CD14-positive monocyte (primary cell): ENCODE data around the gene CDT1. TPM values are rescaled to one million over a fixed set of nuclear protein-coding genes. Genes with fewer than 3 reads are reported as not detected.

Experiments
- DNase-seq, 3 donors: peaks; one replicate each; pipeline ENCODE4 v3.0.0-alpha.2; 2011 to 2022
- H2AFZ ChIP-seq: 2 replicates; pipeline ENCODE4 v1.6.0; 2012; ENCODE audit warnings: mild to moderate bottlenecking, low read depth, low read length, inconsistent platforms; ENCODE audit not compliant: insufficient read depth, poor library complexity, severe bottlenecking
- H3K27ac ChIP-seq, 2 donors: 1 replicate in 1 of 2; 2 replicates in 1 of 2; pipeline ENCODE4 v1.5.1; 2012 to 2013; ENCODE audit warnings: low read length in 2 of 2, control low read depth in 1 of 2, inconsistent platforms in 1 of 2, low read depth in 1 of 2, mild to moderate bottlenecking in 1 of 2
- H3K27me3 ChIP-seq, 2 donors: one replicate each; pipeline versions ENCODE4 v1.6.0 to v1.6.1; 2011 to 2013; ENCODE audit warnings: low read length in 2 of 2; ENCODE audit not compliant: control insufficient read depth in 2 of 2, insufficient read depth in 2 of 2
- H3K36me3 ChIP-seq, 2 donors: replicated peaks in 1 of 2; 1 replicate in 1 of 2; 2 replicates in 1 of 2; pipeline versions ENCODE4 v1.5.1 to v1.6.1; 2012 to 2013; ENCODE audit warnings: low read length in 2 of 2, control low read depth in 1 of 2, inconsistent platforms in 1 of 2, mild to moderate bottlenecking in 1 of 2; ENCODE audit not compliant: insufficient read depth in 2 of 2, control insufficient read depth in 1 of 2
- H3K4me1 ChIP-seq, 2 donors: 1 replicate in 1 of 2; 2 replicates in 1 of 2; pipeline versions ENCODE4 v1.5.1 to v1.6.1; 2012 to 2013; ENCODE audit warnings: low read length in 2 of 2, control low read depth in 1 of 2, inconsistent platforms in 1 of 2, mild to moderate bottlenecking in 1 of 2, moderate library complexity in 1 of 2; ENCODE audit not compliant: insufficient read depth in 2 of 2, control insufficient read depth in 1 of 2
- H3K4me2 ChIP-seq: replicated peaks from 2 replicates; pipeline ENCODE3; 2012; ENCODE audit warnings: low read length, moderate library complexity, mild to moderate bottlenecking; ENCODE audit not compliant: poor library complexity, severe bottlenecking; ENCODE audit errors: extremely low read depth
- H3K4me3 ChIP-seq, 3 experiments: fragments of 200-600 bp in 1 of 3; sonication (generic) in 1 of 3; replicated peaks in 1 of 3; 1 replicate in 2 of 3; 2 replicates in 1 of 3; pipeline ENCODE4 v1.5.1; 2011 to 2013; ENCODE audit warnings: low read length in 3 of 3, mild to moderate bottlenecking in 3 of 3, control low read depth in 2 of 3, low read depth in 2 of 3, inconsistent platforms in 1 of 3, moderate library complexity in 1 of 3
- H3K79me2 ChIP-seq: 2 replicates; pipeline ENCODE4 v1.6.0; 2012; ENCODE audit warnings: mild to moderate bottlenecking, control low read depth, inconsistent platforms, low read length, moderate library complexity; ENCODE audit not compliant: insufficient read depth
- H3K9ac ChIP-seq: 2 replicates; pipeline ENCODE4 v1.6.0; 2017; ENCODE audit warnings: low read length, mild to moderate bottlenecking; ENCODE audit not compliant: insufficient read depth, poor library complexity, severe bottlenecking
- H3K9me3 ChIP-seq, 2 donors: replicated peaks in 1 of 2; 1 replicate in 1 of 2; 2 replicates in 1 of 2; pipeline versions ENCODE4 v1.5.1 to v1.6.1; 2012 to 2013; ENCODE audit warnings: low read length in 2 of 2, control low read depth in 1 of 2; ENCODE audit not compliant: control insufficient read depth in 1 of 2, insufficient read depth in 1 of 2
- H4K20me1 ChIP-seq: 2 replicates; pipeline ENCODE4 v1.6.0; 2012; ENCODE audit warnings: mild to moderate bottlenecking, low read length, control low read depth, moderate library complexity; ENCODE audit not compliant: insufficient read depth
- H3K27ac Mint-ChIP-seq, 7 donors: one replicate each; pipeline ENCODE4 v1.8.0; 2020; ENCODE audit warnings: mild to moderate bottlenecking in 7 of 7, mixed read lengths in 7 of 7, moderate library complexity in 6 of 7, inconsistent platforms in 2 of 7
- H3K27me3 Mint-ChIP-seq, 3 donors: one replicate each; pipeline ENCODE4 v1.8.0; 2021 to 2022; ENCODE audit warnings: low read depth in 3 of 3, mild to moderate bottlenecking in 3 of 3, mixed read lengths in 3 of 3, moderate library complexity in 3 of 3, inconsistent platforms in 1 of 3
- H3K36me3 Mint-ChIP-seq, 2 donors: one replicate each; pipeline ENCODE4 v1.8.0; 2020; ENCODE audit warnings: mixed read lengths in 2 of 2, inconsistent platforms in 1 of 2, mild to moderate bottlenecking in 1 of 2
- H3K4me1 Mint-ChIP-seq: one replicate; pipeline ENCODE4 v1.8.0; 2020; ENCODE audit warnings: mild to moderate bottlenecking, mixed read lengths
- H3K4me3 Mint-ChIP-seq, 2 donors: one replicate each; pipeline ENCODE4 v1.8.0; 2020; ENCODE audit warnings: mild to moderate bottlenecking in 2 of 2, mixed read lengths in 2 of 2, moderate library complexity in 1 of 2
- H3K9me3 Mint-ChIP-seq, 7 donors: one replicate each; pipeline ENCODE4 v1.8.0; 2020 to 2022; ENCODE audit warnings: mixed read lengths in 7 of 7, mild to moderate bottlenecking in 6 of 7, moderate library complexity in 6 of 7, inconsistent platforms in 2 of 7
- CTCF ChIP-seq: fragments of 200-600 bp; IDR thresholded peaks from one replicate; pipeline ENCODE4 v1.8.0; 2022; ENCODE audit warnings: antibody characterized with exemption, mild to moderate bottlenecking
- WGBS: methylation state at CpG from one replicate; pipeline ENCODE4 v1.1.5; 2013; ENCODE audit warnings: missing lambda C conversion rate; ENCODE audit not compliant: insufficient coverage; 5-methylcytosine and 5-hydroxymethylcytosine counted together
- intact Hi-C, 2 donors: fragments of 100-400 bp; cut with micrococcal nuclease; formaldehyde crosslinking; loops; one replicate each; pipeline versions ENCODE4 v1.15.0 to v1.15.1; 2023
- polyA plus RNA-seq, 3 donors: library from polyadenylated mRNA; depleted of rRNA in 1 of 3; unstranded in 2 of 3; stranded (reverse) in 1 of 3; fragments of 300-500 nt in 2 of 3; fragments of >200 nt in 1 of 3; fragmentation: Illumina TruSeq in 2 of 3; gene quantifications; 1 replicate in 2 of 3; 2 replicates in 1 of 3; pipeline ENCODE4 v1.2.3, GENCODE V29; 2012 to 2021

Gene CDT1
- polyA plus RNA-seq, 3 donors = 0.07 to 0.24 (median 0.16) TPM

- Mint-ChIP-seq H3K9me3 (peaks cover 0 to 3% (median 0%) of the 10 kb centered on the region in 7 donors), H3K27ac (no peak overlapping the region), H3K27me3 (peaks cover 0 to 2% (median 0%) of the 10 kb centered on the region in 3 donors), H3K4me3 (no peak overlapping the region), H3K4me1 (peaks cover 32% of the 10 kb centered on the region), H3K36me3 (peaks cover 19 to 30% of the 10 kb centered on the region in 2 donors)
- Histone ChIP-seq H3K27me3 (no peaks in the 10 kb centered on the region), H3K9me3 (no peaks in the 10 kb centered on the region), H3K36me3 (peaks cover 14 to 25% of the 10 kb centered on the region in 2 donors), H3K27ac (no peak overlapping the region), H3K79me2 (peaks cover 81% of the 10 kb centered on the region), H4K20me1 (peaks cover 40% of the 10 kb centered on the region), H3K4me1 (peaks cover 44 to 60% of the 10 kb centered on the region in 2 donors), H2AFZ (no peak overlapping the region), H3K4me2 (no peak overlapping the region), H3K9ac (no peak overlapping the region), H3K4me3 (no peak overlapping the region)
- DNase-seq = no peak
- no peak for TF ChIP-seq CTCF
- intact Hi-C loops = no loop called here
- WGBS = 94% methylated on average over 26 of the region's 27 CpGs
Observed at GRCh38 chr16:88806491-88807111, 3.0 kb downstream of the CDT1 start.

GRCh38 chr16:88807142-88807625 is 3.6 kb downstream of the CDT1 start:
- H3K4me1 ChIP-seq = peaks cover 41 to 60% of the 10 kb centered on the region in 2 donors
- H3K27me3 ChIP-seq = no peaks in the 10 kb centered on the region
- H3K79me2 ChIP-seq = peaks cover 80% of the 10 kb centered on the region
- intact Hi-C loops = no loop called here
- H3K4me1 Mint-ChIP-seq = peaks cover 29% of the 10 kb centered on the region
- no peak overlapping the region for H3K9ac ChIP-seq
- no peaks in the 10 kb centered on the region for H3K9me3 Mint-ChIP-seq
- 94% methylated on average over 24 of the region's 24 CpGs for WGBS
- TF ChIP-seq CTCF = no peak
- H3K4me3 Mint-ChIP-seq = no peak overlapping the region
- H3K4me2 ChIP-seq = no peak overlapping the region
- no peak overlapping the region for H3K4me3 ChIP-seq
- H3K36me3 Mint-ChIP-seq = peaks cover 19 to 30% of the 10 kb centered on the region in 2 donors
- H3K27me3 Mint-ChIP-seq = peaks cover 0 to 2% (median 0%) of the 10 kb centered on the region in 3 donors
- DNase-seq = no peak
- H3K9me3 ChIP-seq = no peaks in the 10 kb centered on the region
- peaks cover 40% of the 10 kb centered on the region for H4K20me1 ChIP-seq
- H3K27ac ChIP-seq = no peak overlapping the region
- no peak overlapping the region for H2AFZ ChIP-seq
- peak overlapping the region in 1 of 7 donors; percentile 2 for H3K27ac Mint-ChIP-seq
- peaks cover 14 to 25% of the 10 kb centered on the region in 2 donors for H3K36me3 ChIP-seq
